ENCODE results near the gene ZIC4. TPM values are rescaled to one million over a fixed set of nuclear protein-coding genes. Genes with fewer than 3 reads are reported as not detected.

ZIC4 gene
- total and polyA plus RNA-seq, 2 of the 8 experiments (the other 6 are each of a cell fraction or from before 2014, with no cell fraction given): 0.03 to 0.13 TPM

GRCh38 chr3:147402159-147402558 lies 4.2 kb downstream of the ZIC4 start:
- H3K4ac ChIP-seq (replicated peaks; ENCODE audit: insufficient read length, low read depth, low read length): no peak overlapping the region
- H3K23me2 ChIP-seq (ENCODE audit: low read depth, low read length): peaks cover 13% of the 10 kb centered on the region; the same call in 1 of the 2 replicates
- peaks cover 47 to 88% (median 82%) of the 10 kb centered on the region in 4 experiments for H3K27me3 ChIP-seq (replicated peaks in 1 of 4; ENCODE audit: control insufficient read depth in 3 of 4, extremely low read depth in 1 of 4, insufficient read depth in 3 of 4, low read length in 3 of 4)
- H3K79me1 ChIP-seq (ENCODE audit: low read depth, low read length): no peaks in the 10 kb centered on the region
- H3K56ac ChIP-seq (replicated peaks; ENCODE audit: insufficient read length, low read depth, low read length): no peak overlapping the region
- H4K8ac ChIP-seq (ENCODE audit: extremely low read depth, insufficient read depth, low read length): no peak overlapping the region
- H2AK5ac ChIP-seq (ENCODE audit: low read depth, low read length): no peak overlapping the region
- H3K27ac ChIP-seq (ENCODE audit: low read depth, low read length): no peak overlapping the region
- no peak overlapping the region for H2AFZ ChIP-seq (ENCODE audit: low read length)
- H4K5ac ChIP-seq (ENCODE audit: insufficient read length, low read depth, low read length): no peak overlapping the region
- 66% methylated on average over 5 of the region's 5 CpGs; no CpG with 5 or more reads in 1 of the 2 experiments for WGBS, 2 experiments (ENCODE audit: extremely low coverage in 1 of 2, insufficient coverage in 1 of 2, insufficient read length in 1 of 2, insufficient replicate concordance in 2 of 2, low coverage in 1 of 2, low lambda C conversion rate in 2 of 2, missing lambda C conversion rate in 1 of 2)
- no peak overlapping the region for H3K4me3 ChIP-seq (ENCODE audit: extremely low read depth in 1 of 4, insufficient read depth in 2 of 4, low read depth in 3 of 4, low read length in 4 of 4)
- no peak overlapping the region for H2BK12ac ChIP-seq (ENCODE audit: low read depth, low read length)
- no peak overlapping the region for H2BK5ac ChIP-seq (ENCODE audit: low read depth, low read length)
- no peak overlapping the region for H3K18ac ChIP-seq (ENCODE audit: extremely low read depth, low read length)
- no peak overlapping the region for H2BK15ac ChIP-seq (ENCODE audit: low read length)
- no peak overlapping the region for H2BK120ac ChIP-seq (replicated peaks; ENCODE audit: low read depth, low read length)
- no peak overlapping the region for H3K23ac ChIP-seq (ENCODE audit: insufficient read length)
- H2BK20ac ChIP-seq (ENCODE audit: low read length): no peak overlapping the region
- peak in 1 of 2 experiments; percentile 4 for DNase-seq (ENCODE audit: low read depth in 1 of 2, low spot score in 2 of 2)
- ChIA-PET CTCF (ENCODE audit: partially characterized antibody) (interaction anchor here (1.0 to 27.3 kb wide), 6 partner anchors 10 to 28 kb away, joined by 3 to 485 read pairs (median 4); no protein-coding TSS in a partner anchor), POLR2A (ENCODE audit: partially characterized antibody) (no interaction called here)
- H3K14ac ChIP-seq (ENCODE audit: insufficient read length): no peak overlapping the region
- H3K9me3 ChIP-seq (ENCODE audit: insufficient read depth in 2 of 2, low read depth in 1 of 2, low read length in 1 of 2): no peaks in the 10 kb centered on the region
- no peaks in the 10 kb centered on the region; a peak in 1 of 8 replicates for H3K36me3 ChIP-seq (ENCODE audit: control insufficient read depth in 2 of 4, insufficient read depth in 4 of 4, low read length in 3 of 4)
- FAIRE-seq: no peak
- no peak overlapping the region for H4K91ac ChIP-seq (replicated peaks; ENCODE audit: insufficient read length, low read length)
- H4K20me1 ChIP-seq (replicated peaks in 1 of 2; ENCODE audit: control insufficient read depth in 1 of 2, insufficient read depth in 2 of 2, low read length in 2 of 2): peaks cover 0 to 2% of the 10 kb centered on the region in 2 experiments
- H3K4me2 ChIP-seq (ENCODE audit: insufficient read depth in 1 of 2, low read depth in 2 of 2, low read length in 2 of 2): no peak overlapping the region
- no peak for TF ChIP-seq RXRA (IDR thresholded peaks at IDR 0.05; ENCODE audit: insufficient read depth, low read depth, low read length)
- TF ChIP-seq FOSL1 (IDR thresholded peaks at IDR 0.05; ENCODE audit: insufficient read depth, low read depth, low read length): no peak
- no peak for TF ChIP-seq SP4 (IDR thresholded peaks at IDR 0.05; ENCODE audit: low read length)
- TF ChIP-seq EZH2 (IDR thresholded peaks at IDR 0.05; ENCODE audit: low read depth, low read length, severe bottlenecking): no peak
- TF ChIP-seq JUN (IDR thresholded peaks at IDR 0.05; ENCODE audit: low read depth, low read length): no peak
- TF ChIP-seq JUND (IDR thresholded peaks at IDR 0.05; ENCODE audit: low read length): no peak
- TF ChIP-seq RBBP5 (IDR thresholded peaks at IDR 0.05; ENCODE audit: borderline replicate concordance, low read depth, low read length): no peak
- TF ChIP-seq SP1 (IDR thresholded peaks at IDR 0.05; ENCODE audit: low read depth, low read length): no peak
- peaks cover 21 to 37% (median 27%) of the 10 kb centered on the region in 4 experiments for H3K4me1 ChIP-seq (replicated peaks in 1 of 4; ENCODE audit: control insufficient read depth in 3 of 4, insufficient read depth in 4 of 4, low read length in 3 of 4)
- H3K9ac ChIP-seq (replicated peaks in 1 of 4; ENCODE audit: extremely low read depth in 1 of 4, low read depth in 3 of 4, low read length in 3 of 4): no peak overlapping the region
- H3K79me2 ChIP-seq (ENCODE audit: control insufficient read depth in 1 of 2, insufficient read depth in 2 of 2, low read length in 2 of 2): no peaks in the 10 kb centered on the region

All from H1 (cell line).